D341Med (cell line): ENCODE data around the gene NR1H3.
"Not testable (repeated sequence)": the region's sequence is repeated elsewhere in the genome, so short reads cannot be mapped to it uniquely, and the experiment has no call there.

Source experiments
- DNase-seq: peaks from one replicate; pipeline ENCODE4 v3.0.0; 2012; ENCODE audit warnings: low spot score

Gene NR1H3

GRCh38 chr11:47306484-47306844 lies 48.7 kb downstream of the NR1H3 start:
- no peak for DNase-seq

GRCh38 chr11:47308050-47308823 lies 50.4 kb downstream of the NR1H3 start:
- DNase-seq = no peak

- DNase-seq = no peak
Measured at GRCh38 chr11:47314992-47315391, 57.2 kb downstream of the NR1H3 start.

- DNase-seq = not testable (repeated sequence)
Measured at GRCh38 chr11:47316501-47316900, 58.7 kb downstream of the NR1H3 start.

GRCh38 chr11:47317064-47317828 lies 59.5 kb downstream of the NR1H3 start:
- DNase-seq = no peak

- DNase-seq = no peak
Measured at GRCh38 chr11:47318166-47318565, 60.4 kb downstream of the NR1H3 start.
